Tibial nerve (tissue), 3 donors: ENCODE results near the gene DTX4.

Experiments
- EP300 ChIP-seq, 2 donors: sonication (generic); formaldehyde crosslinking; IDR thresholded peaks; one replicate each; pipeline ENCODE4 v1.6.1; 2017; ENCODE audit warnings: antibody characterized with exemption in 2 of 2, mild to moderate bottlenecking in 1 of 2
- POLR2A ChIP-seq, 2 donors: fragments of 450-650 bp; IDR thresholded peaks; one replicate each; pipeline ENCODE4 v1.6.1; 2017; ENCODE audit warnings: antibody characterized with exemption in 2 of 2, mild to moderate bottlenecking in 2 of 2, moderate library complexity in 2 of 2

GRCh38 chr11:59216641-59217564 lies 45.0 kb downstream of the DTX4 start:
- TF ChIP-seq EP300 (IDR thresholded peaks at IDR 0.05) (peak in 1 of 2 donors; percentile 84), POLR2A (IDR thresholded peaks at IDR 0.05) (no peak)
